HG02981 (cell line): ENCODE data around the gene RNF187.
"Not testable (repeated sequence)": the region's sequence is repeated elsewhere in the genome, so short reads cannot be mapped to it uniquely, and the experiment has no call there.

Source experiments
- ATAC-seq: cut with Tn5 transposase; IDR thresholded peaks from one replicate; pipeline ENCODE4 v1.9.1; 2021; ENCODE audit warnings: mild to moderate bottlenecking, moderate library complexity; ENCODE audit not compliant: unreplicated experiment

The RNF187 gene

DNA sequence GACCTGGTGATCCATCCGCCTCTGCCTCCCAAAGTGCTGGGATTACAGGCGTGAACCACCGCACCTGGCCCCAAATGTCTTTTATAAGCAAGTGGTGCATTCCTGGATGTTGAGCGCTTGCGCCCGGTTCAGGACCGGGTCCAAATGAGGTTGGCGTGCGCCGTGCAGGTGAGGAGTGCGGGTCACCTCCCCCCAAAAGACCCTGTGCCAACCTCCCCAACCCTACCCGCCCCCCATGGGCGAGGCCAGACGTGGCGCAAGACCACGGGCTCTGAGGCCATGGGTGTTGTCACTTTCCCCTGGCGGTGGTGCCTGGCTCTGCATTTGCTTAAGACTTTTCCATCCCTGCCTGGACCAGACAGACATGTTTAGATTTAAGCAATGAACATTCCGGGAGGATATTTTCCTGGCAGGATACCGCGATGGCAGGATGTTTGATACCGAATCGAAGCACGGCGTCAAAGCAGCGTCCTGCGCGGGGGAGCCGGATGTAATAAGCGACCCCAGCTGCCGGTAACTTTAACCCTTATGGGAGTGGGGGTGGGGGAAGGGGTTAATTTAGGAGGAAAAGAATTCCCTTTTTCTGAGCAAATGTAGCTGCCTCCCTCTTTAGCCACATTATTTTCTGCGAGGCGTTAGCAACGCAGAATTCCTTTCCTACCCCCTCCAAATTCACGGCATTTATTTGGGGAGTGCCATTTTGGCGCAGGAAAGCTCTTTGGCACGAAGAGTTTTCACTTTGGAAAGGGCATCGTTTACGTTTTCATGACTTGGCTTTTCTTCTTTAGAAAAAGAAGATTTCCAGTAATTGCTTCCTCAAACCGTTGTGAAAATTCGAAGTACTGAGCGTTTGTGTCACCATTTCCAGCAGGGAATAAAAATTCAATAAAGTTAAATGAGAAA, 27.8 kb upstream of the RNF187 start:
- peak; percentile 38 for ATAC-seq

DNA sequence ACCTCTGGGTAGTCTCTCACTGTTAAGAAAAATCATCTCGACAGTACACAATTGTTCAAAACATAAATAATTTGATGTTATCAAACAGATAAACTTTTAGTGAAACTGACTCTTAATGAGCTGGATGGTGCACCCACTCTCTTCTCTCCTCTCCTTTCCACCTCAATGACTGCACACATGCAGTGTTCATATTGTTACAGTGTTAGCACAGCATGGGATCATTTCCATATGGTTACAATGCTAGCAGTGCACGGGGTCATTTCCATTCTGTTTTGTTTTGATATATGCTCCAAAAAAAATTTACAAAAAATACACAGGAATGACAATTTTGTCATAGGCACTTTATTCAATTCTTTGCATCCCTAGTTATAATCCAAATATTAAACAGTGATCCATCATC, 26.4 kb upstream of the RNF187 start:
- ATAC-seq, result no peak

DNA sequence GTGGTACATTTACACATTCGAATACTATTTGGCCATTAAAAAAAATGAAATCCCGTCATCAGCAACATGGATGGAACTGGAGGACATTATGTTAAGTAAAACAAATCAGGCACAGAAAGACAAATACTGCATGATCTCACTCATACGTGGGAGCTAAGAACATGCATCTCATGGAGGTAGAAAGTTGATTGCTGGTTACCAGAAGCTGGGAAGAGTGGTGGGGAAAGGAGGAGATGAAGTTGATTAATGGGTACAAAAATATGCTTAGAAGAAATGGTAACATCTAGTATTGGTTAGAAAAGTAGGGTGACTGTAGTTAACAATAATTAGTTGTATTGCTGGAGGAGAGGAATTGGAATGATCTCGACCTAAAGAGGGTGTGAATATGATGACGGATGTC, 24.6 kb upstream of the RNF187 start:
- no peak for ATAC-seq

DNA sequence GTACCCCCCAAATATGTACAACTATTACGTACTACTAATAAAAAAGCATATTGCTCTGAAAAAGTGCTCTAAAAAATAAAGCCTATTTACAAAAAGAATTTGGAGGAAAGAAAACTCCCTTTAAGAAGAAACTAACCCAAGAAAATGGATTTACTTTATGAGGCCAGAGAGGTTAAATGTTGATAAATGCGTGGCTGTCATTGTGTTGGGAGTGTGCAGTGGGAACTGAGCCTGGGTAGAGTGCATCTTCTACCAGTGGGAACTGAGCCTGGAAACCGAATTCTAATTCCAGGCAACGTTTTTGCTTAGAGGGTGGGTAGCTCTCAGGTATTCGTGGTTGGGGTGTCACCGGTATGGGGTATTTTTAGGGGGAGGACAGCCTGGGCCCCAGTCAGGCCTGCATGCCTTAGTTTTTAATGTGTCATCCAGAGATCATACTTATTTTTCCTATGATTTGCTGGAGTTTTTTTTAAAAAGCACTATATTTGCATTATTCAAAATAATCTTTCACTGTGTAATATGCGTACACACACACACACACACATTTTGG, 24.1 kb upstream of the RNF187 start:
- no peak for ATAC-seq

DNA sequence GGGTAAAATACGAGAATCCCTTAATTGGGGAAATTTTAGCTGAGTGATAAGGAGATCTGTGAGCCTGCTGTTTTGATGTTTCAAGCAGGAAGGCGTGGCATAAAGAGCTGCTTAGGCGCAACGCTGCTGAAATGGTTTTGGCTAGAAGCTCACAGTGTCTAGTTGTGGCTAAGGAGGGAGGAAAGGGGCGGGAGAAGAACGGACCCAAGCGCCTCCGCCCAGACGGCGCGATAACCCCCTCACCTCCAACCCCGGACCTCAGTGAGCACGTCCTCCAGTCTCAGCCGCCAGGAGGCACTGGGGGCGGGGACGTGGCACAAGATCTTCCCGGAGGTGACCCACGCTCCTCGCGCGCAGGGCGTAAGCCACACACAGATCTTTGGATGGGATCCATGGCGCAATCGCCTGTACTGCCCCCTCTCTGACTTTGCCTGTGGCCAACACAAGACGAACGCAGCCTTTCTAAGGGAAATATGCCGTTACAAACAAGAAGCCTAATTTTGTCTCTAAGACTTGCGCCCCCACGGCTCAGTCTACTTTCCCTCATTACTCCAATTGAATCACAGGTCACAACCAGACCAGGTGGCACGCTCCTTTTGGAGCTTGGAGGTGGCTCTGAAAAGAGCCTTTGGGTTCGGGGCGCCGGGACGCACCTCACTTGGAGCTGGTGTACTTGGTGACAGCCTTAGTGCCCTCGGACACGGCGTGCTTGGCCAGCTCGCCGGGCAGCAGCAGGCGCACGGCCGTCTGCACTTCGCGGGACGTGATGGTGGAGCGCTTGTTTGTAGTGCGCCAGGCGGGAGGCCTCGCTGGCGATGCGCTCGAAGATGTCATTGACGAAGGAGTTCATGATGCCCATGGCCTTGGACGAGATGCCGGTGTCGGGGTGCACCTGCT, 23.4 kb upstream of the RNF187 start:
- ATAC-seq, result peak; percentile 3

DNA sequence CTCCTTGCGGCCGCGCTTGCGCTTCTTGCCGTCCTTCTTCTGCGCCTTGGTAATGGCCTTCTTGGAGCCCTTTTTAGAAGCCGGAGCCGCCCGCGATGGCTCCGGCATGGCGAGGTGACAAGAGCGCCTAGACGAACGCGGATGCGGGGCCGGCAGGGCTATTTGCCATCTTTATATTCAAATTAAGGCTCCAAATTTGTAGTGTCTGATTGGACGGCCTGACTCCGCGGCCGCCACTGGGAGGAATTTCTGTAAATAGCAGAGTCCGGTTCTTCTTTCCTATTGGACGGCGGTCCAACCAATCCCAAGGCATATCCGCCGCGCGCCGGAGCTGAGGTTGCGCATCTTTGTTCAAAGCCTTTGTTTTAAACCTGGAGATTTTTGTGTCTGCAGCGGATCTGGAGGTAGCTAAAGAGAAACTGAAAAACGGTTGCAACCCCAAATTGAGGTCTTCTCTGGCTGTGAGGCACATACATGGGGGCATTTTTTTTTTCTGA, 22.6 kb upstream of the RNF187 start:
- peak; percentile 84 for ATAC-seq

DNA sequence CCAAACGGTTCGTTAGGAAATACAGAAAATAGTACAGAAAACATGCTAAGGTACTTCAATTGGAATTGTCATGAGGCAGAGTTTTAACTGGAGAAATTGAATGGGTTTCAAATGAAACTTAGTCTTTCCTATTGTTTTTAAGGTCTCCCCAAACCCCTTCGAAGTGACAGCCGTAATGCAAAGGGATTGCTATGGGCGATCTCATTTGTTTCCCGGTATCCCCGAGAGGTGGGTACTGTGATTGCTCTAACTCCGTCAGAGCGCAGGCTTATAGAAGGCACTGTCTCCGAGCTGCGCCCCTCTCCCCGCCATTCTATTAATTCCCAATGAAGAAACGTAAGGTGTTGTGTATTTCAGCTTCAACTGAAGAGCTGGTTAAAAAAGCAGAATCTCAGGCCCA, 22.0 kb upstream of the RNF187 start:
- ATAC-seq, result no peak

DNA sequence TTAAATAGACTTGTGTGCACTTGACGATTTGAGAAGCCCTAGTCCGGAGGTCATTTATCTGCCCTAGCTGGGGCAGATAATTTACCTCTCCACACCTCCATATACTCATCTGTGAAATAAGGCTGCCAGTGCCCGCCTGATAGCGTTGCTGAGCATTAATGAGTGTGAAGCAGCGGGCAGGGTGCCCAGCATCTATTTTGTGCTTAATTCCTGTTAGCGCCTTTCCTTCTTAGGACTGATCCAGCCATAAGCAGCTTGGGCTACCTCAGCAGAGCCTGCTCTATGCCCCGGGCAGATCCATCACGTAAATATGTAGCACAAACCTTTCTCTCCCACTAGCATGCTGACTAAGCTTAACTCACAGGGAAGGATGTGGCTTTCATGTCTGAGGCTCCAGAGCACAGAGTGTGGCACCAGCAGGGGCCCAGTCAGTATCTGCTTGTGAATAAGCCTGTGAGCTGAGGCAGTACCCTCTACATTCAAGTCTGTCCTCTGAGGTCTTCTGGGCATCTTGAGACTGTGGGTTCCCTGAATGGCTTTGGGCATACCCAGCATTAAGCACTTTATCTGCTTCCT, 21.5 kb upstream of the RNF187 start:
- no peak for ATAC-seq

DNA sequence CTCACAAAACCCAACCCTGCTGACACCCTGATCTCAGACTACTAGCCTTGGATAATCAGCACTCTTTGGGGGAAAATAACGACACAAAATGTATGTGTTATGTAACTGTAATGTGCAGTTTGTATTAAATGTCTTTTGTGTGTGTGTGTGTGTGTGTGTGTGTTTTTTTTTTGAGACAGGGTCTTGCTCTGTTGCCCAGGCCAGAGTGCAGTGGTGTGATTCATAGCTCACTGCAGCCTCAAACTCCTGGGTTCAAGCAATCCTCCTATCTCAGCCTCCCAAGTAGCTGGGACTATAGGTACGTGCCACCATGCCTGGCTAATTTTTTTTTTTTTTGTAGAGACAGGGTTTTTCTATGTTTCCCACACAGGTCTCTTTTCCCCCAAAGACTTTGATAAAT, 19.0 kb upstream of the RNF187 start:
- not testable (repeated sequence) for ATAC-seq

DNA sequence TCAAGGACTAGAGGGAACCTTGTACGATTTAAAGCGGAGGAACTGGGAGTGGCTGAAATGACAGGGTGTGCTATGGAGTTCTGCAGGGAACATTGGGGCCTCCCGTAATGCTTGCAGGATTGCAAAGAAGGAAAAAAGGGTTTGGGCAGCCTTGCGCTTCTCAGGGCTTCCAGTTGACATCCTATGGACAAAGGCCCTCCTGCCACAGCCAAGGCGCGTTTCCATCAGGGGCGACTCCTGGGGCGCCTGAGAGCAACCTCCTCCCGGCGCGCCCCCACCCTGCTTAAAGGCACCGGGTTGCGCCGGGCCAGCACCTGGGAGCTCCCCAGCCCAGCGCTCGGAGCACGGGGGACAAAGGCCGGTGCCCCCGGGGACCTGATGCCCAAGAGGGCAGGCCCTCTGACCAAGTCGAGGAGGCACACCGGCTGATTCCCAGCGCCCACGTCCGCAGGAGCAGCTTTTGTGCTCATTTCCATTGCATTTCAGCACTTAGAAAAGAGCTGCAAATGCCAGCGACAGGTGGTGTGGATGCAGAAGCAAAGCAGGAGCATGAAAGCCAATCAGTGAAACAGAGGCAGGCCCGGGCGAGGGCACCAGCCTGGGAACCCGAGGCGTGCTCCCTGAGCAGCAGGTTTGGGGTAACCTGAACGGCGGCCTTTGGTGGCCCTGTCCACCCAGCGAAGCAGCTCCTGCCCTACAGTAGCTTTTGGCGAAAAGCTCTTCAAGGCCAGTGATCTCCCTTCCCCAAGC, 17.6 kb upstream of the RNF187 start:
- no peak for ATAC-seq

DNA sequence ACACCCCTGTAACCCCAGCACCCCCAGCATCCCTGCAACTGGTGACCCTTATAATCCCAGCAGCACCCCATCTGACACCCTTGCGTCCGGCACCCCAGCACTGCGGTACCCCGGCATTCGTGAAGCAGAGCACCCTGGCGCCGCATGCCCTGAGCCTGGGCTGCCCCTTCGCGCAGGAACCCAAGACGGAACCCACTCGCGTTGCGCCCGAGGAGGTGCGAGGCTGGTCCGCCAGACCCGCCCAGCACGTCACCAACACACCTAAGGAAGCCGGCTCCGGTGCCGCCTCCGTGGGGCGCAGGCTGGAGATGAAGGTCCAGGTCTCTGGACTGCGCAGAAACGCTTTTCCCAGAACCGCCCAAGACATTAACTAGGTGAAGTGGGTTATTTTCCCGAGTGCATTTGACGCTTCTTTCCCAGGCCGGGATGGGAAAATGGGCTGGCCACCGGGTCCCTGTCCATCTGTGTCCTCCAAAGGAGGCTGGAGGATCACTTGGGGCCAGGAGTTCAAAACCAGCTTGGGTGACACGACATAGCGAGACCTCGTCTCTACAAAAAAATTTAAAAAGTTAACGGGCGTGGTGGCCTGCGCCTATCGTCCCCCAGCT, 15.9 kb upstream of the RNF187 start:
- ATAC-seq, result no peak

DNA sequence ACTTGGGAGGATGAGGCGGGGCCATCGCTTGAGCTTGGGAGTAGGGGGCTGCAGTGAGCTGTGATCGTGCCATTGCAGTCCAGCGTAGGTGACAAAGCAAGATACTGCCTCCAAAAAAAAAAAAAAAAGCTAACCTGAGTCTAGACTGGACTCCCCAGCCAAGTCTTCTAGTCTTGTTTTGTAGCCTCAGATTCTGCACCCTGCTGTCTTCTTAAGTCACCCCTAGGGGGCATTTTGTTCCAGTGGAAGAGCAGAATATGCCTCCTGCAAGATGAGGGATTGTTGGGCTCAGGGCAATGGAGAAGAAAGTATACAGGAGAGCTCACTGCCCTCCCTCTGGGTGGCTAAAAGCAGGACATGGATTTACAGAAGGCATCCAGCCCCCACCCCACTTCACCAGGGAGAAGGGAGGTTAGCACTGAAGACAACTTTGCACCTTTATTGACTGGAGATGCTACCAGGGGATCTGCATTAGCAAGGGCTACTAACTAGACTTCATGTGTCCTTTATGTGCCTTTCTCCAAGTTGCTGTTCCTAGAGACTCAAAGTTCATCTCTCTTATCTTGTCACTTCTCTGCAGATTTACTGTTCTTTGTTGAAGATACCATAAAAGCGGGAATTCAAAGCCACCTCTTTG, 15.3 kb upstream of the RNF187 start:
- no peak for ATAC-seq

DNA sequence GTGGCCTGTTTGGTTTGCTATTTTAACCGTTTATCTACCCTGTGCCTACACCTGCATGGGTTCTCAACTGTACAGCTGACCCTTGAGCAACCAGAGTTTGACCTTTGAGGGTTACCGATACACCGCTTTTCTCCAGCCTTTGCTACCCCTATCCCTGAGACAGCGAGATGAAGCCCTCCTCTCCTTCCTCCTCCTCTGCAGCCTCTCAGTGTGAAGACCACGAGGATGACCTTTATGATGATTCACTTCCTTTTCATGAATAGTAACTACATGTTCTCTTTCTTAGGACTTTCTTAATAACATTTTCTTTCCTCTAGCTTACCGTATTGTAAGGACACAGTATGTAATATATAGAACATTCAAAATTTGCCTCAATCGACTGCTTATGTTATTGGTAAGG, 14.5 kb upstream of the RNF187 start:
- no peak for ATAC-seq

DNA sequence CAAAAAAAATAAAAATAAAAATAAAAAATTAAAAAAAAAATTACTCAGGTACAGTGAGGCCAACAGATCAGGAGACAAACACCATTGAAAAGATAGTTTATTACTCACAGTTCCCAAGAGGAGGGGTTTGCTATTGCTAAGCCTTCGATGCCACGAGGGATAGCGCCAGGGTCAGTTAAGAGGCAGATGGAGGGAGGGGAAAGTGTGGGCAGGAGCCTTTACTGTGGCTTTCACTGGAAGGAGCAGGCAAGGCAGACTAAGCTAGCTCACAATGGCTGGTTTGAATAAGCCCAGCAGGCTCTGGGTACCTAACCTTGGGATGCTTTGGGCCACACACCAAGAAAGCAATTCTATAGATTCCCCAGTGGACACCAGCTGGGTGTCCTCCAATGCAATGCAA, 12.7 kb upstream of the RNF187 start:
- ATAC-seq, result no peak

DNA sequence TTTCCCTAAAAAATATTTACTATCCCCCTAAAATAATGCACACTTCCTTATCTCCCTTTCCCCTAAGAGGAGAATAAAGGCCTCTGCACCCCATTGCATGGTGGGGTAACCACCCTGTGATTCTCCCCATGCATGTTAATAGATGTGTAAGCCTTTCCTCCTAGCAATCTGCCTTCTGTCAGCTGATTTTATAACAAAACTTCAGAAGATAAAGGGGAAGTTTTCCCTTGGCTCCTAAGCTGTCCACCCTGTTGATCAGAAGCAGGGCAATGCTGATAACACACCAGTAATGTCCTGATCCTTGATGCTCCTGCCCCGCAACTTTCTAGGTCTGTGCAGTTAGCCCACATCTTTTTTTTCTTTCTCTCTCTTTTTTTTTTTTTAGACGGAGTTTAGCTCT, 11.4 kb upstream of the RNF187 start:
- ATAC-seq, result no peak

DNA sequence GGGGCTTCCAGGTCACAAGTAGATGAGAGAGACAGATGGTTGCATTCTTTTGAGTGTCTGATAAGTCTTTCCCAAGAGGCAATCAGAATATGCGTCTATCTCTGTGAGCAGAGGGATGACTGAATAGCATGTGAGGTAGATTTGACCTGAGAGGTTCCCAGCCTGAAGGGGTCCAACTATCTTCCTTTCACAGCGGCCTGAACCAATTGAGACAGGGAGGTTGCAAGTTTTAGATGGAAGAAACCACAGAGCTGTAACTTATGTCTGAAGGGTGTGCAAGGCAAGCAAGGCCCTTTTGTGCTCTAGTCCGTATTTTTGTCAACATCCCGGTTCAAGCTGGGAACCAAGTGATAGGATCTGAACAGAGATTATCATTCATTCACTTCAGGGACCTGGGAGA, 9.9 kb upstream of the RNF187 start:
- no peak for ATAC-seq

DNA sequence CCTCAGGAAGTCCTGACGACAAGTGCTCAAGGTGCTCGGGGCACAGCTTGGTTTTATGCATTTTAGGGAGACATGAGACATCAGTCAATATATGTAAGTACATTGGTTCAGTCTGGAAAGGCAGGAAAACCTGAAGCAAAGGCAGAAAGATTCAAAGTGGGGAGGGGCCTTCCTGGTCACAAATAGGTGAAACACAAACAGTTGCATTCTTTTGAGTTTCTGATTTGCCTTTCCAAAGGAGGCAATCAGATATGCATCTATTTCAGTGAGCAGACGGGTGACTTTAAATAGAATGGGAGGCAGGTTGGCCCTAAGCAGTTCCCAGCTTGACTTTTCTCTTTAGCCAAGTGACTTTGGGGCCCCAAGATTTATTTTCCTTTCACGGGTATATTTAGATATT, 8.9 kb upstream of the RNF187 start:
- ATAC-seq, result no peak

DNA sequence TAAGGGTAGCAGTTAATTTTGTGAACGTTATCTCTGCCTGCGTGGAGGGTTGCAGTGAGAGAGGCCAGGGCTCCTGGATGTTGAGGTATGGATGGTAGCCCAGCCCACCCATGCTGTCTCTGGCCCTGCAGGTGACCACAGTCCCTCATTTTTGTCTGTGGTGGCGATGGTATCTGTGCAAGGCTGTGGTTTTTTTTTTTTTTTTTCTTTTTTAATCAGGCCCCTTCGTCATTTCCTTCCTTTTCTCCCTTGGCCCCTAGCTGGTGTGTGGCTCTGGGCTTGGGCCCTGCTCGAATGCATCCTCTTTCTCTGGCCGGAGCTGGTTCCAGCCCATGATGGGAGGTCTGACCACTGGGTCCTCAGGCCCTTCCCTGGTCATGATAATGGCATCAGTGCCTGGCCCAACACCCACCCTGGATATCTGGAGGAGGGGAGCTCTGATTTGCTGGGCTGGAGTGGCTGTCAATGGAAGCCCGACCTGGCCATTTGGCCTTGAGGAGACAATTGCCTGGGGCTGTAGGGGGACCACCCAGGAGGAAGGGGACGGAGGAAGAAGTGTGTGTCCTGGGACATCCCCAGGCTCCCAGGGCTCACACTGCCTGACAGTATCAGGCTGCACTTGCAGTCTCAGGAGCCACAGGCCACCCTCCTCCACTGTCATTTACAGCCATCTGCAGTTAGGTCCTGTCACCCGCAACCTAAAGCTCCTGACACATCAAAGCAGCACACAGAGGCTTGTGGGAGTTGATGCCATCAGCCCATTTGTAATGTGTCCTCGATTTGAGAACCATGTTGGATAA, 8.1 kb upstream of the RNF187 start:
- ATAC-seq, result peak; percentile 39

DNA sequence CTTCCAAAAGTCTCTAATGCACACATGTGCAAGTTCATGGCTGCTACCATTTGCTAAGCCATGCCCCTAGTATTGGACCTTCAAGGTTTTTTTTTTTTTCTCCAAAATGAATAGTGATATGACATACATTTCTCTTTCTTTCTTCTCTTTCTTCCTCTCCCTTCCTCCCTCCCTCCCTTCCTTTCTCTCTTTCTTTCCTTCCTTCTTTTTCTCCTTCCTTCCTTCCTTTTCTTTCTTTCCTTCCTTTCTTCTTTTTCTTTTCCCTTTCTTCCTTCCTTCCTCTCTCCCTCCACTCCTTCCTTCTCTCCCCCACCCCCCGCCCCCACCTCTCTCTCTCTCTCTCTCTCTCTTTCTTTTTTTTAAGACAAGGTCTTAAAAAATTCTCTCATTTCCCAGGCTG, 3.4 kb upstream of the RNF187 start:
- ATAC-seq, result no peak
